Subcutaneous adipose tissue (tissue), 4 donors: ENCODE measurements around the gene HMOX2. TPM values are rescaled to one million over a fixed set of nuclear protein-coding genes. Genes with fewer than 3 reads are reported as not detected.

ENCODE experiments used
- CTCF ChIP-seq: fragments of 450-650 bp; IDR thresholded peaks from one replicate; pipeline ENCODE4 v1.5.1; 2016; ENCODE audit warnings: low read depth, mild to moderate bottlenecking, control low read depth, antibody characterized with exemption, moderate library complexity
- total RNA-seq, 4 donors: library from RNA; depleted of rRNA; stranded (reverse); fragments of >200 nt; gene quantifications; one replicate each; pipeline ENCODE4 v1.1.0, GENCODE V29; 2016

HMOX2 gene
- total RNA-seq, 4 donors from 2014 or later, result 57.8 to 131 (median 88.8) TPM

GRCh38 chr16:4481526-4481925, 5.3 kb downstream of the HMOX2 start:
- no peak for TF ChIP-seq CTCF

GRCh38 chr16:4481963-4482362, 5.8 kb downstream of the HMOX2 start:
- TF ChIP-seq CTCF, result no peak

GRCh38 chr16:4486126-4486893, 10.1 kb downstream of the HMOX2 start:
- TF ChIP-seq CTCF, result no peak

GRCh38 chr16:4487955-4488498, 11.8 kb downstream of the HMOX2 start:
- no peak for TF ChIP-seq CTCF

- TF ChIP-seq CTCF, result no peak
These were observed 12.3 kb downstream of the HMOX2 start for GRCh38 chr16:4488499-4488967.

- TF ChIP-seq CTCF, result no peak
These were observed 12.8 kb downstream of the HMOX2 start for GRCh38 chr16:4489030-4489429.

- TF ChIP-seq CTCF, result no peak
These were observed 15.7 kb downstream of the HMOX2 start for GRCh38 chr16:4491898-4492297.
